Endometrial microvascular endothelial cells (primary cell): ENCODE results near the gene TENT5C. TPM values are rescaled to one million over a fixed set of nuclear protein-coding genes. Genes with fewer than 3 reads are reported as not detected.

Experiments
- in situ Hi-C: cut with HindIII; loops from 2 replicates; pipeline ENCODE4 v1.10.0; 2017; ENCODE audit warnings: low sequenced_read_pairs, low pct_unique_long_range_greater_than_20kb; ENCODE audit errors: inconsistent ontology term
- total RNA-seq: library from RNA; depleted of rRNA; stranded (reverse); fragments of >200 nt; gene quantifications from one replicate; pipeline ENCODE4 v1.2.3, GENCODE V29; 2015; ENCODE audit errors: inconsistent ontology term

TENT5C gene
- total RNA-seq, 1 donor from 2014 or later, result 0.19 TPM

- in situ Hi-C loops, result no loop called here
These were observed 21.8 kb downstream of the TENT5C start for GRCh38 chr1:117627546-117628130.

GRCh38 chr1:117628343-117628742 is 22.5 kb downstream of the TENT5C start:
- in situ Hi-C loops, result no loop called here

GRCh38 chr1:117629625-117630422 is 24.0 kb downstream of the TENT5C start:
- in situ Hi-C loops, result no loop called here

DNA sequence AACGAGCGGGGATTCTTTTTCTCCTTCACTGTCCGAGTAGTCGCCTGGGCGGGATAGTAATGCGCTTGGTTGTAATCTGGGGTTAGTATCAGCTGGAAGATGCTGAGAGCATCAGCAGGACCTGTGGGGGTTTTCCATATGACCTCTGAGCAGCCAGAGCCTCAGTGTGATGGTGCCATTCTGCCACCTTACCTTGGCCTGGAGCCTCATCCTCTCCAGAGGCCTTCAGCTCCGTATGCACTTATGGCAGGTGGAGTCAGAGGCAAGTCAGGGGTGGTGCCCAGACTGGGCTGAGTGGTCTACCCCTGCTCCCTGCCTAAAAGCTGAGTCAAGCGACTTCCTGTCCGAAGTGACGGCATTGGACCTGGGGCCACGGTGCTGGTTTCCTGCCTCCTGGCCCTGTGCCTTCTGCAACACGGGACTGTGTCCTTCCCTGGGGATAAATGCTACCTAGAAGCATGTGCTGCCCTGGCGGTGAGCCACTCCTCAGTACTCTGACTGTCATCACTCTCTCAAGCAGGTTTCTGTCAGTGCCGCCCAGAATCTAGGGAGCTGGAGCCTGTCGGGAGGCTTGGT is 24.7 kb downstream of the TENT5C start:
- in situ Hi-C loops, result no loop called here

- in situ Hi-C loops, result no loop called here
These were observed 25.7 kb downstream of the TENT5C start for GRCh38 chr1:117631359-117632160.

DNA sequence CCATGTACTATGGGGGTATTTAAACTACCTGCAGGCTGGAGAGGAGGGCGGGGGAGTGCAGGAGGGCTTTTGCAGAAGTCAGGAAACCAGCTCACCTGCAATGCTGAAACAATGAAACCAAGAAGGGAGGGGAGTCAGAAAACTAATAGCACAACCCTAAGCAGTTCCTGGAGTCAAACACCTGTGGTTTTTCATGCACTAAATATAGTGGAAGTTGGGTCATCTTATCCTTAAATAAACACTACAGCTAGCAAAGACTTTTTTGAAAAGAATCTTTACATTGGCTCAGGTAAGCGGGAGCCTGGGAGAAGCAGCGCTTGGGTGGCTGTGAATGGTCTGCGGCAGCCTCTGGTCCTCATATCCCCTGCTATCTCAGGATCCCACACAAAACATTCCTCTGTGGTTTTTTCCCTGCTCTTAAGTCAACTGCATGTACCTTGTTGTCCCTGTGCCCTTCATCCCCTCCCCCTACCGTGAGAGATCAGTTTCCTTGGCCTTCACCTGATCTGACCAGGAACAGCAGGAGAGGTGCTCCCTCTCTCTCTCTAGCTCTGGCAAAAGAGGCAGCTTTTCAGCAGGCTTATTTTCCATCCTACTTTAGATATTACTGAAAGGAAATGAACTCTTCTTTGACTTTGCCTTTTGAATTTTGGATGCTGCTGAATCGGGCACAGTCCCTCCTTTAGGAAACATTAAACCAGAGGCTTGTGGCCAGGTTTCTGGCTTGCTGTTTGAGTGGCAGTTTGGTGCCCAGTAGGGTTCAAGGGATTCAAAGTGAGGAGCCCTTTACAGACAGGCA is 26.6 kb downstream of the TENT5C start:
- in situ Hi-C loops, result no loop called here

GRCh38 chr1:117633068-117633345 is 27.2 kb downstream of the TENT5C start:
- in situ Hi-C loops, result no loop called here

DNA sequence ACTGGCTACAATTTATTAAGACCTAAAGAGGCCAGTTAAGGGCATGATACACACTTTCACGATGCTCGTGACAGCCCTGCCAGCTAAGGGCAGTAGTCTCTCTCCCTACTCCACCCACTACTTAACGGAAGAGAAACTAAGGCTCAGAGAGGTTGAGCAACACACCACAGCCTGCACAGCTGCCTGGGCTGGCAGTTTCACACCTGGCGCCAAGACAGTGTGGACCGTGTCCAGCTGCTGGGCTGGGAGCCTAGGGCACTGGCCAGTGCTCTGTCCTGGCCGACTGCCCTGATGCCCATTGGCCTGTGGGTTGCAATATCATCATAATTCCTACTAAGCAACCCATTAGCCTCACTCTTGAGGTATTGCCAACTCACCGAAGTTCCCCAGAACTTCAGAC is 27.6 kb downstream of the TENT5C start:
- in situ Hi-C loops, result no loop called here

GRCh38 chr1:117633936-117634335 is 28.1 kb downstream of the TENT5C start:
- in situ Hi-C loops, result no loop called here

- in situ Hi-C loops, result no loop called here
These were observed 28.8 kb downstream of the TENT5C start for GRCh38 chr1:117634631-117635030.

GRCh38 chr1:117635805-117636204 is 30.0 kb downstream of the TENT5C start:
- in situ Hi-C loops, result no loop called here

DNA sequence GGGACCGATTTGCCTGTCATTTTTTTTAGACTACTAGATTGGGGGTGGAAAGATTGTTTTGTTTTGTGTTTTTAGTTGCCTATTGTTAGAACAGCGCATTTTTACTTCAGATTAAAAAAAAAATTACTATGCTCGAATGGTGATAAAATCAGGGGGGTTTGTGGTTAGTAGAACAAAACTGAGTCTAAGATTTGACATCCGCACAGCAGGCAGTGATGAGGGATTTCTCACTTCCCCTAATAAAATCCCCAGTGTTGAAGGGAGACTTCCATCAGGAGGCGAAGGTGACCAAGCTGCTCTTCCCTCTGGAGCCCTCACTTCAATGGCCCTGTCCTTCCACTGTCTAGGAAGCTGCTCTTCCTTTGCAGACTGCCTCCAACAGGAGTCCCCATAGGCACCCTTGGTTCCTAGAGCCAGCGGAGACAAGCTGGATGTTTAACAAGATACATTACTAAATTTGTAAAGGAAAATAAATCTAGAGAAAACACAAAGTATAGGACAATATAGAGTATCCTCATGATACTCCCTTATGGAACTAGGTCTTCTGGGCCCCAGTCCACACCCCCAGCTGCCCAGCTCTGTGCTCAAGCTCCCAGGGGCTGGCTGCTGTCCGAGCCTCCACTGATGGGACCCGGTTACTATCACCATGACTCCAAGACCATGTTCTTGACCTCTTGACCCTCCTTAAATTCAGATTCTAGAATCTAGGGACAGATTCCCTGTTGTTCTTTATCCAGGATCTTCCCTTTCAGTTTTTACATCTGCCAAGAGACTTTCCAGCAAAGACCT is 31.0 kb downstream of the TENT5C start:
- in situ Hi-C loops, result no loop called here

- in situ Hi-C loops, result no loop called here
These were observed 32.3 kb downstream of the TENT5C start for GRCh38 chr1:117638141-117638540.

- in situ Hi-C loops, result no loop called here
These were observed 32.9 kb downstream of the TENT5C start for GRCh38 chr1:117638759-117639158.

GRCh38 chr1:117639741-117640140 is 33.9 kb downstream of the TENT5C start:
- in situ Hi-C loops, result no loop called here

DNA sequence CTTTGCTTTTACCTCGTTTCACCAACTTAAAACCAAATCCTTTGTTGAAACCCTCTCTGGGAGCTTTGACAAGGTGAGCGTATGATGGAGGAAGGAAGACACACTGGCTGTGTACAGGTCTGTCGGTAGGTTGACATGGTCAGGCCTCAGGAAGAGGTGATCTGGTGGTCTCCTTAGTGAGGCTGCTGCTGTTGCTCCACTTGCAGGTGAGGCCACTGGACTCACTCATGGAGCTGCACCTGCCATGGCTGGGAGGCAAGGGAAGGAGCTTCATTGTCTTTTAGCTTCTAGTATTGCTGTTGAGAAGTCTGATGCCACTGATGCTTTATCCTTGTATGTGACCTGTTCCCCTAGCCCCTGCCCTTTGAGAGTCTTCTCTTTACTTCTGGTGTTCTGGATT is 35.7 kb downstream of the TENT5C start:
- in situ Hi-C loops, result no loop called here

- in situ Hi-C loops, result no loop called here
These were observed 37.1 kb downstream of the TENT5C start for GRCh38 chr1:117642963-117643362.

- in situ Hi-C loops, result no loop called here
These were observed 37.8 kb downstream of the TENT5C start for GRCh38 chr1:117643601-117644000.
